ENCODE data around the gene GOSR1.
"Not testable (repeated sequence)": the region's sequence is repeated elsewhere in the genome, so short reads cannot be mapped to it uniquely, and the experiment has no call there.

The GOSR1 gene

DNA sequence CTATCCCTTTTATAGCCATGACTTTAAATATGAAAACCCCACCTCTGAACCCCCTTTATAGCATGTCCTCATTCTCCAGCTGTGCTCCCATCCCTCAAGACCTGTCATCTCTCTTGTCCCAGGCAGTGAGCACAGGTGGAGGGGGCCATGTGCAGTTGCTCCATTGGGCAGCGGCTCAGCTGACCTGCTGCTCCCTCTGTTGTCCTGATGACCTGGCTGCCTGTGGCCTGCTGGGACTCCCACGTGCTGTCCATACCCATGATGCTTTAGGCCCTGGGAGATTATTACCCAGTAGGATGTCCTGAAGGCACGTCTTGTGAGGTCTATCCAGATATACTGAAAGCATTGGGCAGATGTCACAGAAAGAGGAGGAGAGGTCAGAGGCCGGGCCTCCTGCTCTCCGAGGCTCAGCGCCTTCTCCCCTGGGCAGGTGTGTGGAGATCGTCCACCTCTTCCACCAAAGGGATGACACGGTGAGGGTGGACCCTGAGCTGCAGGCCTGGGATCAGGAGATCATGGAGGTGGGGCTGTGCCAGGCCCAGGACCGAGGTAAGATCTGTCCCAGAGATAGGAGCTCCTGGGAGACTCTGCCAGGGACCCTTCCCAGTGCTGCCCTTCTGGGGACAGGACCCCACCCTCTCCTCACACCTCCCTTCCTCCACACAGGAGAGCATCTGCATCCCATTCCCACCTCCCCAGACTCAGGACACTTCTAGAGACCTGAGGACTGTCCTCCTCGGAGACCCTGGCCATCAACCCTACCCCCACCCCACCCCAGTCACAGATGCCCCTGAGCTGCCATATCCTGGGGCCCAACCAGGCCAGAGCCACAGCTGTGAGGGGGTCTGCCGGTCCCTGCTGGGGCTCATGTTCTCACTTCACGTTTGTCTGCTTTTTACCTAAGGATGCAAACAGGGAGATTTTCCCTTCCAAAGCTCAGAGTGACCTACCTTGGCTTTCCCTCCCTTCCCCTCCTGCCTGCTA is 58.0 kb downstream of the GOSR1 start:
- no peak for TF ChIP-seq CTCF (IDR thresholded peaks at IDR 0.05; ENCODE audit: extremely low read depth, insufficient read depth, missing control alignments)
- in situ Hi-C loops (cut with MboI; ENCODE audit: low pct_unique_long_range_greater_than_20kb, low sequenced_read_pairs, unreplicated experiment), result no loop called here
- no peak for DNase-seq (ENCODE audit: low spot score)

DNA sequence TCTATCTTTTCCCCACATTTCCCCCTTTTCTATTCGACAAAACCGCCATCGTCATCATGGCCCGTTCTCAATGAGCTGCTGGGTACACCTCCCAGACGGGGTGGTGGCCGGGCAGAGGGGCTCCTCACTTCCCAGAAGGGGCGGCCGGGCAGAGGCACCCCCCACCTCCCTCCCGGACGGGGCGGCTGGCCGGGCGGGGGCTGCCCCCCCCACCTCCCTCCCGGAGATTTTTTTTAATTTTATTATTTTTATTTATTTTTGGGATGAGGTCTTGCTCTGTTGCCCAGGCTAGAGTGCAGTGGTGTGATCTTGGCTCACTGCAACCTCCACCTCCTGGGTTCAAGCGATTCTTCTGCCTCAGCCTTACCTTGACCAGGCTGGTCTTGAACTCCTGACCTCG is 59.6 kb downstream of the GOSR1 start:
- in situ Hi-C loops (cut with MboI; ENCODE audit: low pct_unique_long_range_greater_than_20kb, low sequenced_read_pairs, unreplicated experiment); DNase-seq (ENCODE audit: low spot score): not testable (repeated sequence)

DNA sequence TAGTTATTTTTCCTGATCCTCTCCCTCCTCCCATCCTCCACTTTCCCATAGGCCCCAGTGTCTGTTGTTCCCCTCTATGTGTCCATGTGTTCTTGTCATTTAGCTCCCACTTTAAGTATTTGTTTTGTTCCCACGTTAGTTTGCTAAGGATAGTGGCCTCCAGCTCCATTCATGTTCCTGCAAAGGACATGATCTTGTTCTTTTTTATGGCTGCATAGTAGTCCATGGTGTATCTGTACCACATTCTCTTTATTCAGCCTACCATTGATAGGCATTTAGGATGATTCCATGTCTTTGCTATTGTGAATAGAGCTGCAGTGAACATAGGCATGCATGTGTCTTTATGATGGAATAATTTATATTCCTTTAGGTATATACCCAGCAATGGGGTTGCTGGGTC is 60.5 kb downstream of the GOSR1 start:
- in situ Hi-C loops (cut with MboI; ENCODE audit: low pct_unique_long_range_greater_than_20kb, low sequenced_read_pairs, unreplicated experiment); DNase-seq (ENCODE audit: low spot score): not testable (repeated sequence)

DNA sequence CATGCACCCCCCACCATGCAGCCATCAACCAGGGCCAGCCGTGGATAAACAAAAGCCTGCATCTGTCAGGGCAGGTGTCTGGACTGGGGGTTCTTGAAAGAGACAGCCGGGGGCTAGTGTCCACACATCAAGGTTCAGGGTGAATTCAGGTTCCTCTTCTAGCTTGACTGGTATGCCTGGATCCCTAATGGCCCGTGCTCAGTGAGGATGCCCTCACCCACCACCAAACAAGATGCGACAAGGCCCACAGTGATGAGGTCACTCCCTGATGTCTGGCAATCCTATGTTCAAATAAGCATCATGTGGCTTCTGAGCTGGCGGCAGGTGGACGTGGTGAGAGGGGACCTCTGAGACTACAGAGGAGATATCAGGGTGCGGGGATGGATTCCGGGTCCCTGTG is 64.6 kb downstream of the GOSR1 start:
- TF ChIP-seq CTCF (IDR thresholded peaks at IDR 0.05; ENCODE audit: extremely low read depth, insufficient read depth, missing control alignments), result no peak
- in situ Hi-C loops (cut with MboI; ENCODE audit: low pct_unique_long_range_greater_than_20kb, low sequenced_read_pairs, unreplicated experiment), result no loop called here
- DNase-seq (ENCODE audit: low spot score), result no peak

GRCh38 chr17:30543456-30543855 is 66.2 kb downstream of the GOSR1 start:
- in situ Hi-C loops (cut with MboI; ENCODE audit: low pct_unique_long_range_greater_than_20kb, low sequenced_read_pairs, unreplicated experiment), result no loop called here
- TF ChIP-seq CTCF (IDR thresholded peaks at IDR 0.05; ENCODE audit: extremely low read depth, insufficient read depth, missing control alignments), result no peak
- no peak for DNase-seq (ENCODE audit: low spot score)

DNA sequence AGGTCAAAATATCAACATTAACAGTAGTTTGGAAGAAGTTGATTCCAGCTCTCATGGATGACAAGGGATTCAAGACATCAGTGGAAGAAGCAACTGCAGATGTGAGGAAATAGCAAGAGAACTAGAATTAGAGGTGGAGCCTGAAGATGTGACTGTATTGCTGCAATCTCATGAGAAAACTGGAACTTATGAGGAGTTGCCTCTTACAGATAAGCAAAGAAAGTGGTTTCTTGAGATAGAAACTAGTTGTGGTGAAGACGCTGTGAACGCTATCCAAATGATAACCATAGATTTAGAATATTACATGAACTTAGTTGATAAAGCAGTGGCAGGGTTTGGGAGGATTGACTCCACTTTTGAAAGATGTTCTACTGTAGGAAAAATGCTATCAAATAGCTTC is 67.8 kb downstream of the GOSR1 start:
- no peak for DNase-seq (ENCODE audit: low spot score)
- no peak for TF ChIP-seq CTCF (IDR thresholded peaks at IDR 0.05; ENCODE audit: extremely low read depth, insufficient read depth, missing control alignments)
- in situ Hi-C loops (cut with MboI; ENCODE audit: low pct_unique_long_range_greater_than_20kb, low sequenced_read_pairs, unreplicated experiment), result no loop called here

- no peak for TF ChIP-seq CTCF (IDR thresholded peaks at IDR 0.05; ENCODE audit: extremely low read depth, insufficient read depth, missing control alignments)
- no peak for DNase-seq (ENCODE audit: low spot score)
- in situ Hi-C loops (cut with MboI; ENCODE audit: low pct_unique_long_range_greater_than_20kb, low sequenced_read_pairs, unreplicated experiment), result no loop called here
Observed at GRCh38 chr17:30547778-30548573, 70.8 kb downstream of the GOSR1 start.

DNA sequence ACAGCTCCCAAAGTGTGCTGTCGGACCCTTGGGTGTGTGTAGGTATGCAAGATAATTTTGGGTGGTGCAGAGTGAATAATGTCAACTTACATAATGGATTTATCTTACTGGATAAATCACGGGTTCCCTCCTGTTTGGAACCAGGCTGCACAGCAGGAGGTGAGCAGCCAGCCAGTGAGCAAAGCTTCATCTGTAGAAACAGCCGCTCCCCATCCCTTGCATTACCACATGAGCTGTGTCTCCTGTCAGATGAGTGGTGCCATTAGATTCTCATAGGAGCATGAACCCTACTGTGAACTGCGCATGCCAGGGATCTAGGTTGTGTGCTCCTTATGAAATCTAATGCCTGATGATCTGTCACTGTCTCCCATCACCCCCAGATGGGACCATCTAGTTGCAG is 72.0 kb downstream of the GOSR1 start:
- in situ Hi-C loops (cut with MboI; ENCODE audit: low pct_unique_long_range_greater_than_20kb, low sequenced_read_pairs, unreplicated experiment); DNase-seq (ENCODE audit: low spot score): not testable (repeated sequence)

Measured in GM13977 (cell line).